Measurements from ENCODE around the gene SORCS2.

SORCS2 gene

GRCh38 chr4:7423801-7424552, 231.6 kb downstream of the SORCS2 start:
- no peak for DNase-seq (ENCODE audit: low read depth in 1 of 2, low spot score in 1 of 2)

- peak in 1 of 2 donors; percentile 2 for DNase-seq (ENCODE audit: low read depth in 1 of 2, low spot score in 1 of 2)
Measured at GRCh38 chr4:7424553-7425111, 232.3 kb downstream of the SORCS2 start.

GRCh38 chr4:7425124-7425523, 232.8 kb downstream of the SORCS2 start:
- peak in 1 of 2 donors; percentile 1 for DNase-seq (ENCODE audit: low read depth in 1 of 2, low spot score in 1 of 2)

- peak in 1 of 2 donors; percentile 1 for DNase-seq (ENCODE audit: low read depth in 1 of 2, low spot score in 1 of 2)
Measured at GRCh38 chr4:7425591-7426468, 233.5 kb downstream of the SORCS2 start.

- no peak for DNase-seq (ENCODE audit: low read depth in 1 of 2, low spot score in 1 of 2)
Measured at GRCh38 chr4:7426525-7427171, 234.3 kb downstream of the SORCS2 start.

- no peak for DNase-seq (ENCODE audit: low read depth in 1 of 2, low spot score in 1 of 2)
Measured at GRCh38 chr4:7427361-7427760, 235.0 kb downstream of the SORCS2 start.

- DNase-seq (ENCODE audit: low read depth in 1 of 2, low spot score in 1 of 2): no peak
Measured at GRCh38 chr4:7427831-7428260, 235.5 kb downstream of the SORCS2 start.

GRCh38 chr4:7428261-7429068, 236.1 kb downstream of the SORCS2 start:
- no peak for DNase-seq (ENCODE audit: low read depth in 1 of 2, low spot score in 1 of 2)

GRCh38 chr4:7429069-7429416, 236.7 kb downstream of the SORCS2 start:
- no peak for DNase-seq (ENCODE audit: low read depth in 1 of 2, low spot score in 1 of 2)

GRCh38 chr4:7429601-7430078, 237.3 kb downstream of the SORCS2 start:
- no peak for DNase-seq (ENCODE audit: low read depth in 1 of 2, low spot score in 1 of 2)

GRCh38 chr4:7430368-7430964, 238.1 kb downstream of the SORCS2 start:
- DNase-seq (ENCODE audit: low read depth in 1 of 2, low spot score in 1 of 2): no peak

- DNase-seq (ENCODE audit: low read depth in 1 of 2, low spot score in 1 of 2): no peak
Measured at GRCh38 chr4:7430965-7431695, 238.8 kb downstream of the SORCS2 start.

- DNase-seq (ENCODE audit: low read depth in 1 of 2, low spot score in 1 of 2): no peak
Measured at GRCh38 chr4:7431696-7432530, 239.6 kb downstream of the SORCS2 start.

GRCh38 chr4:7432531-7433375, 240.4 kb downstream of the SORCS2 start:
- DNase-seq (ENCODE audit: low read depth in 1 of 2, low spot score in 1 of 2): no peak

- DNase-seq (ENCODE audit: low read depth in 1 of 2, low spot score in 1 of 2): no peak
Measured at GRCh38 chr4:7433376-7434140, 241.2 kb downstream of the SORCS2 start.

GRCh38 chr4:7434141-7434765, 241.9 kb downstream of the SORCS2 start:
- DNase-seq (ENCODE audit: low read depth in 1 of 2, low spot score in 1 of 2): no peak
